Measurements from ENCODE around the gene BDH1. TPM values are rescaled to one million over a fixed set of nuclear protein-coding genes. Genes with fewer than 3 reads are reported as not detected.

Gene BDH1
- total and polyA plus RNA-seq, 2 experiments from 2014 or later, result 21.4 to 26.1 TPM

DNA sequence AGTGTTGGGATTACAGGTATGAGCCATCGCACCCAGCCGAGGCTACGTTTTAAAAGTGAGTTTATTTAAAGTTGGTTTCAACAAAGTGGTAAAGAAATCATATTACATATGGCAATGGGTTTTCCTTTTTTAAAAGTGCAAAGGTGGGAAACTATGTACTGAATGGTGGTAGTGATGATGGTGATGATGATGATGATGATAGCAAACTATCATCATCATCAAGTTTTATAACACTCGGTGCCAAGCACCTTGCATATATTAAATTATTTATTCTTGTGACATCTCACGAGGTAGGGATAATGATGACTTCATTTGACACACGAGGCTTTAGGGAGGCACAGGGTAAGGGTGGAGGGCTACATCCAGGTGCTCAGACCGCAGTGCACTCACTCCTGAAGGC, 64.3 kb downstream of the BDH1 start:
- Histone ChIP-seq H3K4me1 (ENCODE audit: low read depth) (no peaks in the 10 kb centered on the region), H3K27ac (no peak overlapping the region), H3K27me3 (no peaks in the 10 kb centered on the region), H3K4me3 (no peak overlapping the region), H3K9me3 (ENCODE audit: low read depth) (no peaks in the 10 kb centered on the region), H3K36me3 (no peaks in the 10 kb centered on the region)
- TF ChIP-seq CTCF (IDR thresholded peaks at IDR 0.05; ENCODE audit: low read depth, low read length), result no peak
- no peak for DNase-seq (ENCODE audit: low read depth in 1 of 2, low spot score in 1 of 2)

GRCh38 chr3:197490098-197491058, 65.4 kb downstream of the BDH1 start:
- no peaks in the 10 kb centered on the region for H3K27me3 ChIP-seq
- no peak overlapping the region for H3K4me3 ChIP-seq
- no peak for TF ChIP-seq CTCF (IDR thresholded peaks at IDR 0.05; ENCODE audit: low read depth, low read length)
- no peaks in the 10 kb centered on the region for H3K4me1 ChIP-seq (ENCODE audit: low read depth)
- no peaks in the 10 kb centered on the region for H3K9me3 ChIP-seq (ENCODE audit: low read depth)
- peak in 1 of 2 donors; percentile 63 for DNase-seq (ENCODE audit: low read depth in 1 of 2, low spot score in 1 of 2)
- no peak overlapping the region for H3K27ac ChIP-seq
- no peaks in the 10 kb centered on the region for H3K36me3 ChIP-seq

DNA sequence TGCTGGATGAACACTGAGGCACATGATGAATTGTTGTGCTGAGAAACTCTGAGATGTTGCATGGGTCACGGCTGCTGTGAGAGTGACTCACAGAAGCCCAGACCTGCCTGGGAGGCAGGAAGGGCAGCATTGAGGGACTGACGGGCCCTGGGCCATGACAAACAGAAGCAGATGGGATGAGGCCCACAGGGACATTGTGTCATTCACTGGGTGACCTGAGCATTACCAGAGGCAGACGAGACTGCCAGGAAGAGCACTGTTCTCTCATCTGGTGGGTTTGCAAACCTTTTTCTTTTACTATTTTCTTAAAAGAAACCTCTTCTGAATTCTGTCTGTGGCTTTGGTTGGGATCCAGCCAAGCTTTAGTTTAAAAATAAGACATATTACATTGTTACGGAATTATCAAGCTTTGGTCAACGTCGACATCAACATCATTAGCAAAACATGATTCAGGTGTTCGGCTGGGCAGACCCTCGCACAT, 67.8 kb downstream of the BDH1 start:
- TF ChIP-seq CTCF (IDR thresholded peaks at IDR 0.05; ENCODE audit: low read depth, low read length), result no peak
- peak in 1 of 2 donors; percentile 92 for DNase-seq (ENCODE audit: low read depth in 1 of 2, low spot score in 1 of 2)
- Histone ChIP-seq H3K27ac (no peak overlapping the region), H3K27me3 (no peaks in the 10 kb centered on the region), H3K4me3 (no peak overlapping the region), H3K9me3 (ENCODE audit: low read depth) (no peaks in the 10 kb centered on the region), H3K4me1 (ENCODE audit: low read depth) (no peaks in the 10 kb centered on the region), H3K36me3 (no peaks in the 10 kb centered on the region)

GRCh38 chr3:197486861-197487260, 68.9 kb downstream of the BDH1 start:
- H3K27ac ChIP-seq, result no peak overlapping the region
- H3K9me3 ChIP-seq (ENCODE audit: low read depth), result no peaks in the 10 kb centered on the region
- no peaks in the 10 kb centered on the region for H3K27me3 ChIP-seq
- no peak for DNase-seq (ENCODE audit: low read depth in 1 of 2, low spot score in 1 of 2)
- H3K36me3 ChIP-seq, result no peaks in the 10 kb centered on the region
- H3K4me3 ChIP-seq, result no peak overlapping the region
- TF ChIP-seq CTCF (IDR thresholded peaks at IDR 0.05; ENCODE audit: low read depth, low read length), result no peak
- H3K4me1 ChIP-seq (ENCODE audit: low read depth), result no peaks in the 10 kb centered on the region

DNA sequence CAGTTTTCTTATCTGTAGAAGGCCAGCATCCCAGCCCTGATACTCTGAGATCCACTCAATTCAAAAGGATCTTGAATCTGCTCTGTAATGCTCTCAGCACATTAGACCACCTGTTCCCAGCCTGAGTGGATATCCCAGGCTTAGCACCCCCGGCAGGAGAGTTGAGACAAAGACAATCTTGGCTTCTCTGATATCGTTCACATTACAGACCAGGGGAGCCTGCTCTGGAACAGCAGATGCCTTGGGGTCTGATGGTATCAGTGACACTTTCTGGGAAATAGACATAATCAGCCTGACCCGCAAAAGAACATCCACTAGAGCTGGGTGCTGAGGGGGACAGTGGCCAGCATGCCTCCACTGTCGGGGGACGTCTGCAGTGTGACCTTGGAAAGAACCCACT, 70.6 kb downstream of the BDH1 start:
- H3K4me3 ChIP-seq, result no peak overlapping the region
- no peaks in the 10 kb centered on the region for H3K36me3 ChIP-seq
- H3K9me3 ChIP-seq (ENCODE audit: low read depth), result no peaks in the 10 kb centered on the region
- no peaks in the 10 kb centered on the region for H3K27me3 ChIP-seq
- H3K27ac ChIP-seq, result no peak overlapping the region
- TF ChIP-seq CTCF (IDR thresholded peaks at IDR 0.05; ENCODE audit: low read depth, low read length), result no peak
- no peaks in the 10 kb centered on the region for H3K4me1 ChIP-seq (ENCODE audit: low read depth)
- DNase-seq (ENCODE audit: low read depth in 1 of 2, low spot score in 1 of 2), result no peak
